HEK293T (cell line): ENCODE results near the gene NAT16.
"Not testable (repeated sequence)": the region's sequence is repeated elsewhere in the genome, so short reads cannot be mapped to it uniquely, and the experiment has no call there.

Experiments
- CTCF ChIA-PET: fragments of 350-600 bp; formaldehyde crosslinking; extraction: SDS; loops from one replicate; lab custom pipeline; 2021; ENCODE audit warnings: antibody characterized with exemption, inconsistent platforms; lab: Yijun Ruan, JAX
- POLR2A ChIA-PET: fragments of 350-600 bp; formaldehyde crosslinking; extraction: SDS; loops from one replicate; lab custom pipeline; 2020; ENCODE audit warnings: antibody characterized with exemption, inconsistent platforms; lab: Yijun Ruan, JAX
- DNase-seq: peaks from one replicate; pipeline ENCODE4 v3.0.0; 2012; ENCODE audit warnings: mixed read lengths; ENCODE audit errors: extremely low spot score
- ARNT ChIP-seq: fragments of 450-650 bp; IDR thresholded peaks from 2 replicates; pipeline ENCODE4 v1.6.1; 2017; ENCODE audit warnings: mild to moderate bottlenecking
- BHLHE40 ChIP-seq: fragments of 450-650 bp; IDR thresholded peaks from 2 replicates; pipeline ENCODE4 v1.6.1; 2016; ENCODE audit warnings: mild to moderate bottlenecking, moderate library complexity, borderline replicate concordance
- CTBP1 ChIP-seq: fragments of 450-650 bp; IDR thresholded peaks from 2 replicates; pipeline ENCODE4 v1.6.1; 2016; ENCODE audit warnings: borderline replicate concordance
- ELF4 ChIP-seq: fragments of 450-650 bp; IDR thresholded peaks from 2 replicates; pipeline ENCODE4 v1.6.1; 2017; ENCODE audit warnings: antibody characterized with exemption
- FOXA1 ChIP-seq: fragments of 450-650 bp; IDR thresholded peaks from 2 replicates; pipeline ENCODE4 v1.6.1; 2016; ENCODE audit warnings: mild to moderate bottlenecking
- FOXK2 ChIP-seq: fragments of 450-650 bp; IDR thresholded peaks from 2 replicates; pipeline ENCODE4 v1.6.1; 2016; ENCODE audit warnings: mild to moderate bottlenecking
- FOXM1 ChIP-seq: fragments of 450-650 bp; IDR thresholded peaks from 2 replicates; pipeline ENCODE4 v1.6.1; 2017; ENCODE audit warnings: mild to moderate bottlenecking, borderline replicate concordance
- HDGF ChIP-seq: fragments of 450-650 bp; IDR thresholded peaks from 2 replicates; pipeline ENCODE4 v1.6.1; 2017; ENCODE audit warnings: antibody characterized with exemption, borderline replicate concordance
- L3MBTL2 ChIP-seq: fragments of 450-650 bp; conservative IDR thresholded peaks from 2 replicates; pipeline ENCODE4 v1.6.1; 2016; ENCODE audit warnings: mild to moderate bottlenecking
- LEF1 ChIP-seq: fragments of 450-650 bp; IDR thresholded peaks from 2 replicates; pipeline ENCODE4 v1.6.1; 2017; ENCODE audit warnings: mild to moderate bottlenecking, borderline replicate concordance
- NFRKB ChIP-seq: fragments of 450-650 bp; IDR thresholded peaks from 2 replicates; pipeline ENCODE4 v1.6.1; 2016; ENCODE audit warnings: mild to moderate bottlenecking, moderate library complexity
- SP1 ChIP-seq: fragments of 450-650 bp; IDR thresholded peaks from 2 replicates; pipeline ENCODE4 v1.6.1; 2017
- SUZ12 ChIP-seq: fragments of 450-650 bp; IDR thresholded peaks from 2 replicates; pipeline ENCODE4 v1.6.1; 2016; ENCODE audit warnings: mild to moderate bottlenecking
- TARDBP ChIP-seq: fragments of 450-650 bp; IDR thresholded peaks from 2 replicates; pipeline ENCODE4 v1.6.1; 2016
- ZNF384 ChIP-seq: fragments of 450-650 bp; IDR thresholded peaks from 2 replicates; pipeline ENCODE4 v1.6.1; 2016
- TF ChIP-seq, protein P1 (sequence below): fragments of 450-650 bp; IDR thresholded peaks from 2 replicates; pipeline ENCODE4 v1.6.1; 2016

NAT16 gene

DNA sequence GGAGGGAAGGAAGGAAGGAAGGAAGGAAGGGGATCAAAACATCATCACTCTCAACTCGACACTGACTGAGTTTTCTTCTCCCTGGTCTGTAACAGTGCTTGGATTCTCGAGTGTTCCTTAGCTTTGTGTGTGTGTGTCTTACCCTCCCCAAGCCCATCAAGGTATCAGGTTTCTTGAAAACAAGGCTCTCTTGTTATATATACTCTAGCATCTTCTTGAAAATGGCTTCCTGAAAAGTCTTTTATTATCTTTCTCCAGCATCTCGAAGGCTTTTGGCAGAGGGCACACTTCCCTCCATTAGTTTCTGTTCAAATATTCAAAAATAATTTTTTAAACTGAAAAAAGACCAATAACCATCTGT lies 39.8 kb downstream of the NAT16 start:
- no peak for DNase-seq
- POLR2A ChIA-PET: interaction anchor here (1.0 kb wide), 1 partner anchor 42 kb away, joined by 3 read pairs; no protein-coding TSS in a partner anchor
- TF ChIP-seq LEF1 (no peak), BHLHE40 (no peak)
- TF ChIP-seq, protein P1, sequence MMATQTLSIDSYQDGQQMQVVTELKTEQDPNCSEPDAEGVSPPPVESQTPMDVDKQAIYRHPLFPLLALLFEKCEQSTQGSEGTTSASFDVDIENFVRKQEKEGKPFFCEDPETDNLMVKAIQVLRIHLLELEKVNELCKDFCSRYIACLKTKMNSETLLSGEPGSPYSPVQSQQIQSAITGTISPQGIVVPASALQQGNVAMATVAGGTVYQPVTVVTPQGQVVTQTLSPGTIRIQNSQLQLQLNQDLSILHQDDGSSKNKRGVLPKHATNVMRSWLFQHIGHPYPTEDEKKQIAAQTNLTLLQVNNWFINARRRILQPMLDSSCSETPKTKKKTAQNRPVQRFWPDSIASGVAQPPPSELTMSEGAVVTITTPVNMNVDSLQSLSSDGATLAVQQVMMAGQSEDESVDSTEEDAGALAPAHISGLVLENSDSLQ: no peak
- CTCF ChIA-PET: interaction anchor here (1.5 to 8.3 kb wide), 2 partner anchors 44 to 53 kb away, joined by 4 to 112 read pairs; no protein-coding TSS in a partner anchor

GRCh38 chr7:101138213-101138870 lies 41.8 kb downstream of the NAT16 start:
- peak; percentile 75 for DNase-seq
- POLR2A ChIA-PET: interaction anchor here (1.0 to 1.5 kb wide), 3 partner anchors 15 to 106 kb away, joined by 3 to 4 read pairs (median 3); partner anchors contain the start of gene FIS1
- CTCF ChIA-PET: interaction anchor here (0.6 to 8.3 kb wide), 11 partner anchors 10 to 473 kb away, joined by 3 to 112 read pairs (median 3); partner anchors contain the start of genes SERPINE1 and ZNHIT1

DNA sequence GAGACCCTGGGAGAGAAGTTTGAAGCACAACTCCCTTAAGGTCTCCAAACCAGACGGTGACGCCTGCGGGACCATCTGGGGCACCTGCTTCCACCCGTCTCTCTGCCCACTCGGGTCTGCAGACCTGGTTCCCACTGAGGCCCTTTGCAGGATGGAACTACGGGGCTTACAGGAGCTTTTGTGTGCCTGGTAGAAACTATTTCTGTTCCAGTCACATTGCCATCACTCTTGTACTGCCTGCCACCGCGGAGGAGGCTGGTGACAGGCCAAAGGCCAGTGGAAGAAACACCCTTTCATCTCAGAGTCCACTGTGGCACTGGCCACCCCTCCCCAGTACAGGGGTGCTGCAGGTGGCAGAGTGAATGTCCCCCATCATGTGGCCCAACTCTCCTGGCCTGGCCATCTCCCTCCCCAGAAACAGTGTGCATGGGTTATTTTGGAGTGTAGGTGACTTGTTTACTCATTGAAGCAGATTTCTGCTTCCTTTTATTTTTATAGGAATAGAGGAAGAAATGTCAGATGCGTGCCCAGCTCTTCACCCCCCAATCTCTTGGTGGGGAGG lies 42.4 kb downstream of the NAT16 start:
- ChIA-PET POLR2A (interaction anchor here (1.4 to 1.5 kb wide), 2 partner anchors 15 to 106 kb away, joined by 3 to 4 read pairs; partner anchors contain the start of gene FIS1), CTCF (interaction anchor here (0.6 to 8.3 kb wide), 7 partner anchors 28 to 472 kb away, joined by 3 to 112 read pairs (median 3); partner anchors contain the start of gene ZNHIT1)
- DNase-seq: no peak
- no peak for TF ChIP-seq FOXA1
- no peak for TF ChIP-seq SP1
- TF ChIP-seq TARDBP: no peak
- no peak for TF ChIP-seq CTBP1
- no peak for TF ChIP-seq BHLHE40
- no peak for TF ChIP-seq FOXK2
- TF ChIP-seq ELF4: no peak
- no peak for TF ChIP-seq LEF1
- TF ChIP-seq SUZ12: no peak
- no peak for TF ChIP-seq L3MBTL2
- no peak for TF ChIP-seq ZNF384
- no peak for TF ChIP-seq ARNT
- TF ChIP-seq, protein P1: no peak

More at GRCh38 chr7:101138213-101138870, 41.8 kb downstream of the NAT16 start:
- TF ChIP-seq, protein P1: 0 out of 2 replicates have a peak, but pooled peaks have one; percentile 32
- TF ChIP-seq HDGF (no peak), SP1 (no peak), FOXK2 (no peak), ARNT (no peak), CTBP1 (no peak), NFRKB (no peak), LEF1 (no peak), ZNF384 (no peak), BHLHE40 (no peak), FOXA1 (no peak), FOXM1 (no peak), TARDBP (no peak), ELF4 (no peak), L3MBTL2 (peak; percentile 34; the same call in 1 of the 2 replicates), SUZ12 (no peak)

- ChIA-PET CTCF (interaction anchor here (0.6 to 1.2 kb wide), 2 partner anchors 29 to 335 kb away, joined by 3 to 4 read pairs; no protein-coding TSS in a partner anchor), POLR2A (no interaction called here)
- DNase-seq: no peak
- no peak for TF ChIP-seq TARDBP
- TF ChIP-seq ZNF384: peak; percentile 54; the same call in 1 of the 2 replicates
These were observed 45.6 kb downstream of the NAT16 start for GRCh38 chr7:101134399-101134980.

DNA sequence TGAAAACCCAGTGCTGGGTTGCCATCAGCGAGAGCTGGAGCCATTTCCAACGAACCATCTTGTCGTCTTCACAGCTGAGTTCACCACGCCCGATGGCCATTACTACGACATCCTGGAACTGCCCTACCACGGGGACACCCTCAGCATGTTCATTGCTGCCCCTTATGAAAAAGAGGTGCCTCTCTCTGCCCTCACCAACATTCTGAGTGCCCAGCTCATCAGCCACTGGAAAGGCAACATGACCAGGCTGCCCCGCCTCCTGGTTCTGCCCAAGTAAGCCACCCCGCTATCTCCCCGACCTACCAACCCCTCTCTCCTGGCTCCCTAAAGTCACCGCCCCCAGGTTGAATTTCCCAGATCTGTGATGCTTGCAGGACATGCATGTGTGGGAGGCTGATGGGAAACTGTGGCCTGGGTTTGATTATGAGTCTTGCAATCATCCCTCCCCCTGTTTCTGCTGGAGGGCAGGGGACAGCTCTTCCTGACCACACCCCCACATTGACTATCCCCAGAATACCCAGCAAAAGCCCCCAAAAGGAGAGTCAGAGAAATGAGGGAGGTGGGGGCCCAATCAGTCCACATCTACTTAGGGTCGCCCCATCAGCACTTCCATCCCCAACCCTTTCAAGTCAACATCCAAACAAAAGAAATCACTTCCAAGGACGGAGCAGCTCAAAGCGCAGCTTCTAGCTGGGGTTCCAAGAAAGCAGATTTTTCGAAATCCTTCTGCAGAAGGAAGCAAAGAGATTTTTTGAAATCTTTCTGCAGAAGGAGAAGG lies 46.3 kb downstream of the NAT16 start:
- CTCF ChIA-PET: interaction anchor here (0.5 to 1.2 kb wide), 4 partner anchors 10 to 334 kb away, joined by 3 to 4 read pairs (median 3); no protein-coding TSS in a partner anchor
- no peak for DNase-seq
- TF ChIP-seq ARNT: no peak
- TF ChIP-seq L3MBTL2: no peak
- TF ChIP-seq FOXA1: no peak
- TF ChIP-seq, protein P1: no peak
- no peak for TF ChIP-seq BHLHE40
- no peak for TF ChIP-seq CTBP1
- POLR2A ChIA-PET: interaction anchor here (0.5 kb wide), 1 partner anchor 120 kb away, joined by 3 read pairs; no protein-coding TSS in a partner anchor

- DNase-seq, POLR2A ChIA-PET: not testable (repeated sequence)
- CTCF ChIA-PET: interaction anchor here (0.5 to 1.2 kb wide), 3 partner anchors 11 to 60 kb away, joined by 3 to 6 read pairs (median 3); no protein-coding TSS in a partner anchor
These were observed 47.2 kb downstream of the NAT16 start for GRCh38 chr7:101132626-101133600.
